ENCODE measurements around the gene NRG2. TPM values are rescaled to one million over a fixed set of nuclear protein-coding genes. Genes with fewer than 3 reads are reported as not detected.

NRG2 gene
- total and polyA plus RNA-seq, 2 of the 4 experiments (the other 2 are of a cell fraction), result 0.18 TPM; not detected in 1

DNA sequence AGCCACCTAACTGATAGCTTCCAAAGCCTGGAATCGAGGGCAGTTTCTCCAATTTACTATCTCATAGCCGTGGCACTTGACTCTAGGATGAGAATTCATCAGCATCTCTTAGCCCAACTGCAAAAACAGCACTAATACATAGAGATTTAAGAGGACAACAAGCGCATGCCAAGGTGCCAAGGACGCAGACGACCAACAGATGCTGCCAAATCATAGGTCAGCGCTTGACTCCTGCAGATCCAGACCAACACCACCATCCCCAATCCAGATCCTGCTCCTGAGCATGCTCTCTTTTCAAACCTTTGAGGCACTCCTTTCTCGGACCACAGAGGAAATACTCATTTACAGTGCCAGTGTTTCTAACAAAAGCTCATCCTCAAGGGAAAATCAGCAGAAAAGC is 24.6 kb downstream of the NRG2 start:
- Histone ChIP-seq H3K27ac (ENCODE audit: insufficient read depth, low read length) (no peak overlapping the region), H3K56ac (ENCODE audit: extremely low read depth, insufficient read depth, low read length) (no peak overlapping the region), H3K4ac (ENCODE audit: low read depth, low read length) (no peak overlapping the region), H3K36me3 (ENCODE audit: control insufficient read depth, insufficient read depth, low read length) (no peaks in the 10 kb centered on the region), H2AK5ac (ENCODE audit: low read depth, low read length) (no peak overlapping the region), H3K9me3 (ENCODE audit: control insufficient read depth, insufficient read depth, low read length) (no peaks in the 10 kb centered on the region; the same call in 1 of the 2 replicates), H3K4me1 (ENCODE audit: control insufficient read depth, insufficient read depth, low read length) (no peaks in the 10 kb centered on the region), H4K91ac (ENCODE audit: insufficient read depth, low read depth, low read length) (no peak overlapping the region), H3K27me3 (ENCODE audit: control insufficient read depth, insufficient read depth, low read length) (peaks cover 47% of the 10 kb centered on the region), H2BK5ac (ENCODE audit: low read depth, low read length, poor library complexity, severe bottlenecking) (no peak overlapping the region), H2BK15ac (ENCODE audit: low read depth, low read length) (no peak overlapping the region), H3K79me1 (ENCODE audit: low read depth in 1 of 2, low read length in 2 of 2) (no peaks in the 10 kb centered on the region), H3K9me1 (ENCODE audit: insufficient read depth, low read length) (no peaks in the 10 kb centered on the region), H2BK20ac (ENCODE audit: low read depth, low read length) (no peak overlapping the region), H4K20me1 (ENCODE audit: insufficient read depth, low read length) (no peaks in the 10 kb centered on the region), H3K23ac (ENCODE audit: low read depth, low read length) (no peak overlapping the region), H2BK120ac (ENCODE audit: low read depth, low read length) (no peak overlapping the region), H2AK9ac (replicated peaks; ENCODE audit: low read depth, low read length, poor library complexity) (no peak overlapping the region), H3K9ac (ENCODE audit: low read depth, low read length) (no peak overlapping the region), H3K4me3 (ENCODE audit: insufficient read depth, low read depth, low read length) (no peak overlapping the region), H4K8ac (ENCODE audit: low read depth in 2 of 2, low read length in 2 of 2) (no peak overlapping the region), H2AFZ (replicated peaks; ENCODE audit: low read length, poor library complexity) (no peak overlapping the region), H3K14ac (replicated peaks; ENCODE audit: low read depth, low read length) (no peak overlapping the region), H4K5ac (ENCODE audit: low read depth, low read length) (no peak overlapping the region), H3K18ac (ENCODE audit: low read depth, low read length) (no peak overlapping the region), H3K4me2 (ENCODE audit: low read depth, low read length) (no peak overlapping the region)
- in situ Hi-C loops (cut with MboI; ENCODE audit: low sequenced_read_pairs), result no loop called here
- DNase-seq, result no peak
- 61% methylated on average over 5 of the region's 7 CpGs; no CpG with 5 or more reads in 1 of the 2 experiments for WGBS, 2 experiments (ENCODE audit: extremely low coverage in 2 of 2, insufficient read length in 1 of 2)
- dilution Hi-C loops (cut with HindIII; ENCODE audit: low sequenced_read_pairs, unreplicated experiment), result no loop called here
- no peak for ATAC-seq (ENCODE audit: low read depth)
- no peak for TF ChIP-seq ELK1 (IDR thresholded peaks at IDR 0.05; ENCODE audit: borderline replicate concordance, low read depth, low read length)
- TF ChIP-seq POLR2A (IDR thresholded peaks at IDR 0.05; ENCODE audit: low read depth, low read length), result no peak
- TF ChIP-seq RCOR1 (IDR thresholded peaks at IDR 0.05; ENCODE audit: insufficient replicate concordance, low read length), result no peak
- no TSS peak for BruUV-seq (replicated peaks)
- CTCF ChIA-PET, result no interaction called here
- POLR2A ChIA-PET (ENCODE audit: unreplicated experiment), result no interaction called here
- intact Hi-C loops (cut with micrococcal nuclease), result no loop called here

All from IMR-90 (cell line).